HG03571 (cell line): Measurements from ENCODE around the gene PRRX1.

Source experiments
- ATAC-seq: cut with Tn5 transposase; IDR thresholded peaks from one replicate; pipeline ENCODE4 v1.9.1; 2021; ENCODE audit not compliant: unreplicated experiment

The PRRX1 gene

GRCh38 chr1:170664093-170664827 is at the start of gene PRRX1:
TSS of gene PRRX1 (plus strand) at chr1:170664131. CDS start at chr1:170664219, 88 bp downstream.
- ATAC-seq, result no peak

GRCh38 chr1:170617591-170618330 is 46.2 kb upstream of the PRRX1 start:
- ATAC-seq, result no peak

GRCh38 chr1:170618421-170618820 is 45.5 kb upstream of the PRRX1 start:
- ATAC-seq, result no peak

GRCh38 chr1:170619241-170620028 is 44.5 kb upstream of the PRRX1 start:
- ATAC-seq, result no peak

GRCh38 chr1:170620164-170620563 is 43.8 kb upstream of the PRRX1 start:
- ATAC-seq, result no peak

- no peak for ATAC-seq
These were observed 40.8 kb upstream of the PRRX1 start for GRCh38 chr1:170623171-170623570.

GRCh38 chr1:170624146-170624545 is 39.8 kb upstream of the PRRX1 start:
- no peak for ATAC-seq

DNA sequence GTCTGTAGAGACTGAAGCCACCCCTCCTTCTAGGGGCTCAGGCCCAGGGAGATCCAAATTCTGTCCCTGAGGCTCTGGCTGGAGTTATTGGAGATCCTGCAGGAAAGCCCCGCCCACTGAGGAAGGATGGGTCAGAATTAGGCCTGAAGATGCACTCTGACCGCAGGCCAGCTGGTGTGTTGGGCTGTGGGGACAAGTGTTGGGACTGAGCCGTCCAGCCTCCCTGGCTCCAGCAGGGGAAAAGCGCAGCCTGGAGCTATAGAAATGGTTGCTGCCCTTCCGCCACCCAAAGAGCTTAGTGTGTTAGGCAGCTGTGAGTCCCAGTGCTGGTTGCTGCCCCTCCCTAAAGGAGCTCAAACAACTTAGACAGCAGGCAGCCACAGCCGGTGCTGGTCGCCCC is 33.0 kb upstream of the PRRX1 start:
- ATAC-seq, result no peak

DNA sequence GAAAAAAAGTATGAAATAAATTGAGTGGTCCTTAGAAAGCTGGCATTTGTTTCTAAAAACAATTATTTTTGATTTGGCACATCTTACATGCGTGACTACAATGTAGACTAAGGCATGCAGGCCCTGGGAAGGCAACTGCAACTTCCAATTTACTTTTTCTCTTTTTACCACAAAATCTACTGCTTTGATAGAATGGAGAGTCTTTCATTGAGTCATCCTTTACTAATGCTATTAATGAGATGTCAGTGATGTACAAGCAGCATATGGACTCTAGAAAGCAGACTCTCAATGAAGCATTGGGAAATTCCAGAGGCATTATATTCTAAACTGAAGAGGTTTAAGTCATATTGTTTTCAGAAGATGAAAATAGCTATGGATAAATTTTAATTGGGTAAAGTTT is 29.6 kb upstream of the PRRX1 start:
- ATAC-seq, result no peak

DNA sequence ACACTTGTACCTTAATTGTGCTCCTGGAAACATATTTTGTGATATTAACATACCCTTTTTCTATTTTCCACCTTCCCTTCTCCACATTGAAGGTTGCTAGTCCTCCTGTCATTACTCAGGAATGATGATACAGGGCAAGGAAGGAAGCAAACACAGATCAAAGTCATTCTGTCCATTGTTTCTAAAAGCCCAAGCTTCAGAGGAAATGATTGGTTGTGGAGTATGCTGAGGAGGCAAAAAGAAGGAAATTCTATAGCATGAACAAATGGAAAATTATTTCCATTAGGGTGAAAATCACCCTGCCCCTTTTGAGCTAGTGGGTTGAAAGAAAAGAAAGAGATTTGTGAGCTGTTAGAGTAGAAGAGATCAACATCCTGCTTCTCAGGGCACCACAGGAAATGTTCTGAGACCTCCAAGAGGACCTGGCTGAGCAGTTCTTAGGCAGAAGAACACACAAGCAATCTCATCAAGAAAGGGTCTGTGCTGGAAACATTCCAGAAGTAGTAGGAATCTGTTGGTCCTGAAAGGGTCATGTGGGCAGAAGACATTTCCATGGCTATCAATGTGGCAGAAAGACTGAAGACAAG is 29.0 kb upstream of the PRRX1 start:
- no peak for ATAC-seq

DNA sequence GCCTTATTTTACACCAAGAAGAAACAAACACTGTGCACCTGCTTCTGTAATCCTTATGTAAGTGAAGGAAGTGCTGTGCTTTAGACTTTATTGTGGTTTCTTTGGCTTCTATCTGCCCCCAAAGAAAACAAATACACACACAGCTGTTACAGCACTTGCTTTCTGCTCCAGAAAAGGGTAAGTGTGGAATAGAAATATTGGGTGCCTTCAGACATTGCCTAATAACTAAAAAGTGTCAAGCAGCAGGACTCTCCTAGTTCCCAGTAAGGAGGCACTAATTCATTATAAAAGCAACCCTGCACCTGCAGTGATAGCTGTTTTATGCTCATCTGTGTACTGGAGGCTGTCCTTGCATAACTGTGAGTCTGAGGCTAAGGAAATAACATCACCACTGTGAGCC is 23.4 kb upstream of the PRRX1 start:
- ATAC-seq, result no peak

DNA sequence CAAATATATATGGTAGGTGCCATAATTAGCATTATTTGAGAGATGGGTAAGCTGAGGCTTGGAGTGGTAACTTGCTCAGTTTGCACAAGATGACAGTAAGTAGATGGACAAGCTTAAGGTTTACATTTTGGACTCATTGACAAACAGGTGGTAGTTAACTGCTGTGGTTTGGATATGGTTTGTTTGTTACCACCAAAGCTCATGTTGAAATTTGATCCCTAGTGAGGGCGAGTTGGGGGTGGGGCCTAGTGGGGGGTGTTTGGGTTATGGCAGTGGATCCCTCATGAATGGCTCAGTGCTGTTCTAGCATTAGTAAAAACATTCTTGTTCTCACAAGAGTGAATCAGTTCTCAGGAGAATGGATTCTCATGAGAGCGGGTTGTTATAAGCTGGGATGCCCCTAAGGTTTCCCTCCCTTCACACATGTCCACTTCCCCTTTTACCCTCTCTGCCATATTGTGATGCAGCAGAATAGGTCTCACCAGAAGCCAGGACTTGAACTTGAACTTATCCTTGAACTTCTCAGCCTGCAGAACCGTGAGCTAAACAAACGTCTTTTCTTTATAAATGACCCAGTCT is 6.6 kb upstream of the PRRX1 start:
- no peak for ATAC-seq

DNA sequence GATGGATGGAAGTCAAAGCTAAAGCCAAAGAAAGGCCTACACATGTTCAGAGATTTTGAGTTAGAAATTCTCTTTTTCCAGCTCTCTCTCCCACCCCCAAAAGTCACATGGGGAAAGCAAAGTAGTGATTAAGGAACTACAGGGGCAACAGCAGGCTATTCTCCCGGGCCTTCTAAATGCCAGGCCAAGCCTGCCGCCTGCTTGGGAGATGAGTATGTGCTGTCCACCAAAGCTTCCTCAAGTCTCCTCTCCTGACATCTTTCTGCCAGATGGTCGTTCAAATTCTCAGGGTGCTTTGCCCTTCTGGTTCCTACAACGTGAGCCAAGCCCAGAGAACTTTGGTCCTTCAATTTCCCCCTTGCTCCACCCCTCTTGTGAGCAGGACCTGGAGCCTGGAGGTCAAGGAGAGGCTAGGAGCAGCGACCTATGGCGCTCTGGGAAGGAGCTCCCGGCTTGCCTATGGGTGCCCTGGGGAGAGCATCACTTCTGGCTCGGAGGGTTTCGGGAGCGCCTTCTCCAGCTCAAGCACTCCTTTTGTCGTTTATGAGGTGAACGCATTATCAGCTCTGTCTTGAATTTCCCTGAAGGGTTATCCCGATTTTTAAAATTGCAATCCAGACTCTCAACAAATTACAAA is 4.4 kb upstream of the PRRX1 start:
- ATAC-seq, result no peak

- ATAC-seq, result no peak
These were observed 3.6 kb upstream of the PRRX1 start for GRCh38 chr1:170660281-170660713.

DNA sequence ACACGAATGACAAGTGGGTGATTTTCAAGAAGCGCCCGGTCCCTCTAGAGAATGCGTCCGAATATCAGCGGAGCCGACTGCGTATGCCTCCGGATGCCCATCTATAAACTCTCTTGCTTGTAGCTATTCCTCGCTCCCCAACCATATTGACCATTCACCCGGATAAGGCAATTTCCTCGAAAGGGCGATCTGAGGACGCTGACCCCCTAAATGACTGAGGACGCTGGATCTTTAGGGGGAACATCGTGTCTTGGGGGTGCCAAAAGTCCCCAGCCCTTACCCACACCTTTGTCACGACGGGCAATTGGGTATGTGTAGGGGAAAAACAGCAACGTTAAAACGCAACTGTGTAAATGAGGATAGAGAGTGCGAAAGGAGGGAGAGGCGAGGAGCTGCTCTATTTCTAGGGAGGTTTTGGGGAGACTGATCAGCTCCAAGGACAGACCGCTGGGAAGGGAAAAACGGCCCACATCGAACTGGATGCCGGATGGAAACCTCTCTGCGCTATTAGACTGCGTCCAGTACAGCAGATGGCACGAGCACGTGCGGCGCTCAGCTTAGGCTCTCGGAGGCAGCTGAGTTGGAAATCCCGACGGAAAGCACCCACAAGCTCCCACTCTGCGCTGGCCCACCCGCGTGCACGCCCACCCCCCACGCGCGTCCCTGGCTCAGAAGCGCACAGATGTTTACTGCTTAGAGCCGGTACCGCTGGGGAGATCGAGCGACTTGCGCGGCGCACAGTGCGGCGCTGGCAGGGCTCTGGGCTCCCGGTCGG is 2.9 kb upstream of the PRRX1 start:
- no peak for ATAC-seq

GRCh38 chr1:170661646-170662411 is 2.1 kb upstream of the PRRX1 start:
- ATAC-seq, result no peak

- no peak for ATAC-seq
These were observed 1.1 kb upstream of the PRRX1 start for GRCh38 chr1:170662561-170663403.
